Measurements from ENCODE around the gene IGF1R. TPM values are rescaled to one million over a fixed set of nuclear protein-coding genes. Genes with fewer than 3 reads are reported as not detected.

The IGF1R gene
- total and polyA plus RNA-seq, 2 of the 8 experiments (the other 6 are each of a cell fraction or from before 2014, with no cell fraction given): 32.9 to 109 TPM

- Histone ChIP-seq H3K9me3 (ENCODE audit: insufficient read depth in 2 of 2, low read depth in 1 of 2, low read length in 1 of 2) (no peaks in the 10 kb centered on the region), H3K4ac (replicated peaks; ENCODE audit: insufficient read length, low read depth, low read length) (no peak overlapping the region), H4K5ac (ENCODE audit: insufficient read length, low read depth, low read length) (no peak overlapping the region), H3K18ac (ENCODE audit: extremely low read depth, low read length) (no peak overlapping the region), H3K4me3 (ENCODE audit: extremely low read depth in 1 of 4, insufficient read depth in 2 of 4, low read depth in 3 of 4, low read length in 4 of 4) (no peak overlapping the region), H3K56ac (replicated peaks; ENCODE audit: insufficient read length, low read depth, low read length) (no peak overlapping the region), H2AFZ (ENCODE audit: low read length) (no peak overlapping the region), H2BK5ac (ENCODE audit: low read depth, low read length) (no peak overlapping the region; the same call in 1 of the 2 replicates), H3K23ac (ENCODE audit: insufficient read length) (no peak overlapping the region), H3K79me2 (ENCODE audit: control insufficient read depth in 1 of 2, insufficient read depth in 2 of 2, low read length in 2 of 2) (peaks cover 15 to 100% of the 10 kb centered on the region in 2 experiments), H4K91ac (replicated peaks; ENCODE audit: insufficient read length, low read length) (no peak overlapping the region), H3K14ac (ENCODE audit: insufficient read length) (no peak overlapping the region), H3K27me3 (replicated peaks in 1 of 4; ENCODE audit: control insufficient read depth in 3 of 4, extremely low read depth in 1 of 4, insufficient read depth in 3 of 4, low read length in 3 of 4) (no peaks in the 10 kb centered on the region; a peak in 1 of 7 replicates), H4K20me1 (replicated peaks in 1 of 2; ENCODE audit: control insufficient read depth in 1 of 2, insufficient read depth in 2 of 2, low read length in 2 of 2) (peaks cover 10 to 11% of the 10 kb centered on the region in 2 experiments), H3K9ac (replicated peaks in 1 of 4; ENCODE audit: extremely low read depth in 1 of 4, low read depth in 3 of 4, low read length in 3 of 4) (no peak overlapping the region), H2BK120ac (replicated peaks; ENCODE audit: low read depth, low read length) (no peak overlapping the region), H3K23me2 (ENCODE audit: low read depth, low read length) (no peaks in the 10 kb centered on the region), H2BK15ac (ENCODE audit: low read length) (no peak overlapping the region), H2BK12ac (ENCODE audit: low read depth, low read length) (no peak overlapping the region), H4K8ac (ENCODE audit: extremely low read depth, insufficient read depth, low read length) (no peak overlapping the region), H3K36me3 (ENCODE audit: control insufficient read depth in 2 of 4, insufficient read depth in 4 of 4, low read length in 3 of 4) (no peaks in the 10 kb centered on the region), H3K27ac (ENCODE audit: low read depth, low read length) (no peak overlapping the region), H2BK20ac (ENCODE audit: low read length) (no peak overlapping the region), H3K79me1 (ENCODE audit: low read depth, low read length) (peaks cover 12% of the 10 kb centered on the region; the same call in 1 of the 2 replicates), H3K4me2 (ENCODE audit: insufficient read depth in 1 of 2, low read depth in 2 of 2, low read length in 2 of 2) (no peak overlapping the region), H3K4me1 (replicated peaks in 1 of 4; ENCODE audit: control insufficient read depth in 3 of 4, insufficient read depth in 4 of 4, low read length in 3 of 4) (peaks cover 9 to 29% (median 17%) of the 10 kb centered on the region in 4 experiments), H2AK5ac (ENCODE audit: low read depth, low read length) (no peak overlapping the region)
- CTCF ChIA-PET (ENCODE audit: partially characterized antibody): interaction anchor here (1.2 to 4.1 kb wide), 4 partner anchors 11 to 224 kb away, joined by 3 to 30 read pairs (median 3); no protein-coding TSS in a partner anchor
- DNase-seq (ENCODE audit: low read depth in 1 of 2, low spot score in 2 of 2): no peak
- POLR2A ChIA-PET (ENCODE audit: partially characterized antibody): no interaction called here
- 89% methylated on average over 6 of the region's 6 CpGs; no CpG with 5 or more reads in 1 of the 2 experiments for WGBS, 2 experiments (ENCODE audit: extremely low coverage in 1 of 2, insufficient coverage in 1 of 2, insufficient read length in 1 of 2, insufficient replicate concordance in 2 of 2, low coverage in 1 of 2, low lambda C conversion rate in 2 of 2, missing lambda C conversion rate in 1 of 2)
- no peak for FAIRE-seq
- TF ChIP-seq SP2 (IDR thresholded peaks at IDR 0.05; ENCODE audit: low read length) (no peak), CHD2 (IDR thresholded peaks at IDR 0.05; ENCODE audit: low read length) (no peak), POLR2A (IDR thresholded peaks at IDR 0.05; ENCODE audit: control extremely low read depth in 1 of 2, low read depth in 2 of 2, low read length in 2 of 2) (no peak), YY1 (IDR thresholded peaks at IDR 0.05; ENCODE audit: low read depth, low read length) (no peak), USF2 (IDR thresholded peaks at IDR 0.05; ENCODE audit: low read length) (no peak), SUZ12 (IDR thresholded peaks at IDR 0.05; ENCODE audit: low read length) (no peak), HDAC2 (IDR thresholded peaks at IDR 0.05; ENCODE audit: borderline replicate concordance in 1 of 2, low read depth in 2 of 2, low read length in 2 of 2) (no peak), POLR2AphosphoS5 (IDR thresholded peaks at IDR 0.05; ENCODE audit: low read depth, low read length) (no peak), ASH2L (IDR thresholded peaks at IDR 0.05; ENCODE audit: low read length) (no peak), EGR1 (IDR thresholded peaks at IDR 0.05; ENCODE audit: borderline replicate concordance, low read depth, low read length) (no peak), SIN3A (conservative IDR thresholded peaks at IDR 0.05 in 1 of 2, IDR thresholded peaks at IDR 0.05 in 1 of 2; ENCODE audit: low read depth in 1 of 2, low read length in 2 of 2) (no peak), RAD21 (IDR thresholded peaks at IDR 0.05 in 1 of 2, conservative IDR thresholded peaks at IDR 0.05 in 1 of 2; ENCODE audit: low read depth in 2 of 2, low read length in 2 of 2) (no peak), BCL11A (IDR thresholded peaks at IDR 0.05; ENCODE audit: low read depth in 2 of 2, low read length in 2 of 2) (no peak)
These were observed 222.4 kb downstream of the IGF1R start for GRCh38 chr15:98870788-98871187.
